ENCODE measurements around the gene SELENOM.

Gene SELENOM

GRCh38 chr22:31107894-31108218 lies 488 bp upstream of the SELENOM start:
- H3K4me3 ChIP-seq (ENCODE audit: low read depth, low read length) = peak overlapping the region; percentile 92
- TF ChIP-seq CTCF (conservative IDR thresholded peaks at IDR 0.05; ENCODE audit: low read depth, low read length) = no peak
- no peak for DNase-seq (ENCODE audit: low read depth)

GRCh38 chr22:31106731-31107177 lies 614 bp downstream of the SELENOM start:
- peak overlapping the region; percentile 92 for H3K4me3 ChIP-seq (ENCODE audit: low read depth, low read length)
- no peak for TF ChIP-seq CTCF (conservative IDR thresholded peaks at IDR 0.05; ENCODE audit: low read depth, low read length)
- DNase-seq (ENCODE audit: low read depth) = peak; percentile 56

GRCh38 chr22:31106001-31106571 lies 1.3 kb downstream of the SELENOM start:
- TF ChIP-seq CTCF (conservative IDR thresholded peaks at IDR 0.05; ENCODE audit: low read depth, low read length) = peak; percentile 20
- DNase-seq (ENCODE audit: low read depth) = no peak
- peak overlapping the region; percentile 92 for H3K4me3 ChIP-seq (ENCODE audit: low read depth, low read length)

- TF ChIP-seq CTCF (conservative IDR thresholded peaks at IDR 0.05; ENCODE audit: low read depth, low read length) = no peak
- no peak overlapping the region for H3K4me3 ChIP-seq (ENCODE audit: low read depth, low read length)
- no peak for DNase-seq (ENCODE audit: low read depth)
Observed at GRCh38 chr22:31105282-31105929, 2.0 kb downstream of the SELENOM start.

DNA sequence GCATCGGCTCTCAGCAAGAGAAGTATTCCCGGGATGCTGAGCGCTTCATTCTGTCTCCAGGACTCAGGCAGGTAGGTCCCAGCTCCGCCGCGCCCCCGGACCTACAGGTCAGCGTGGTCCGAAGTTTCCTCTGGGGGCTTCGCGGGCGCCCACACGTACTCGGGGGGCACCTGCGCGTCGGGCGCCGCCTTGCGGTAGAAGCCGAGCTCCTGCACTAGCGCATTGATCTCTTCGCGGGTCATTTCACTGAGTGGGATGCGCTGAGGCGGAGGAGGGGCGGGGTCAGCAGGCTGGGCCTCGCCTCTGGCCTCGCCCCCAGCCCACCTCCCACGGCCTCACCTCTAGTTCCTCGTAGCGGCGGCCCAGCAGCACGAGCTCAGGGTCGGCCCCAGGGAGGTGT lies 2.5 kb downstream of the SELENOM start:
- no peak for DNase-seq (ENCODE audit: low read depth)
- no peak overlapping the region for H3K4me3 ChIP-seq (ENCODE audit: low read depth, low read length)
- peak; percentile 51 for TF ChIP-seq CTCF (conservative IDR thresholded peaks at IDR 0.05; ENCODE audit: low read depth, low read length)

DNA sequence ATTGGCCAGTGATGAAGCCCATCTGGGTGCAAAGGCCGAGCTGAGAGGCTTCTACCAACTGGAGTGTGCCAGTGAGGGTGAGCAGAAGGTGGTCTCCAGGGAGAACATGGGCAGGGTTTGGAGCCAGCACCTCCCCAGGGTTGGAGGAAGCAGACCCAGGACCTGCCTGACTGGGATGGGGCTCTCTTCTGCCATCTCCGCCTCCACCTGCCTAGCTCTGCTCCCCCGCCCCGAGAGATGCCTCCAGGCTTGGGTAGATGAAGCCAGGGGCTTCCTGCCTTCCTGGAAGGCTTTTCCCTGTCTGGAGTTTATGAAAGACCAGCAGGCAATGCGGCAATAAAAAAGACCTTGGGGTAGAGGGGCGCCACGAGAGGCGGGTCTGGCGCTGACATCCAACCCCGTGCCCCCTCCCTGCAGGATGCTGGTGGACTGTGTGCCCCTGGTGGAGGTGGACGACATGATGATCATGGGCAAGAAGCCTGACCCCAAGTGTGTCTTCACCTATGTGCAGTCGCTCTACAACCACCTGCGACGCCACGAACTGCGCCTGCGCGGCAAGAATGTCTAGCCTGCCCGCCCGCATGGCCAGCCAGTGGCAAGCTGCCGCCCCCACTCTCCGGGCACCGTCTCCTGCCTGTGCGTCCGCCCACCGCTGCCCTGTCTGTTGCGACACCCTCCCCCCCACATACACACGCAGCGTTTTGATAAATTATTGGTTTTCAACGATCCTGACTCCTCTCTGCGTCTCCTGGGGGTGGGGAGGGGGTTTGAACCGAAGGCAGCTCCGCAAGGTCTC lies 3.3 kb downstream of the SELENOM start:
- no peak for TF ChIP-seq CTCF (conservative IDR thresholded peaks at IDR 0.05; ENCODE audit: low read depth, low read length)
- no peak overlapping the region for H3K4me3 ChIP-seq (ENCODE audit: low read depth, low read length)
- no peak for DNase-seq (ENCODE audit: low read depth)
